ENCODE measurements around the gene KAZALD1. TPM values are rescaled to one million over a fixed set of nuclear protein-coding genes. Genes with fewer than 3 reads are reported as not detected.
A peak's percentile ranks its signal among the peaks of the same experiment; 100 is the strongest.

The KAZALD1 gene
- total RNA-seq, 3 donors from 2014 or later, result 2.8 to 4.9 (median 4.5) TPM

DNA sequence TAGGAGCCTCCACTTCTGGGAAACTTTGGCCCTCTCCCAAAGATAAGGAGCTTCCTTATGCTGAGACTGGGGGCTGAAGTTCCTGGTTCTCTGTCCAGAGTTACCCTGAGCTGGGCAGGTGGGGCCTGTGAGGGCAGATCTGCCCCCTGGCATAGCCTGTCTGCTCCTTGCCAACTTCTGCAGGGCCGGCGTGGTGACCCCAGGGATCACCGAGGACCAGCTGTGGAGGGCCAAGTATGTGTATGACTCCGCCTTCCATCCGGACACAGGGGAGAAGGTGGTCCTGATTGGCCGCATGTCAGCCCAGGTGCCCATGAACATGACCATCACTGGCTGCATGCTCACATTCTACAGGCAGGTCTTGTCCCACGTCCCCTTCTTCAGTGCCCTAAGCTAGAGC, 26.5 kb upstream of the KAZALD1 start:
- H3K36me3 ChIP-seq, result no peaks in the 10 kb centered on the region
- intact Hi-C loops (cut with DNase I; ENCODE audit: low total_unique reads), result no loop called here
- TF ChIP-seq CTCF (IDR thresholded peaks at IDR 0.05) (no peak), POLR2A (IDR thresholded peaks at IDR 0.05) (no peak), POLR2AphosphoS5 (IDR thresholded peaks at IDR 0.05) (no peak)

DNA sequence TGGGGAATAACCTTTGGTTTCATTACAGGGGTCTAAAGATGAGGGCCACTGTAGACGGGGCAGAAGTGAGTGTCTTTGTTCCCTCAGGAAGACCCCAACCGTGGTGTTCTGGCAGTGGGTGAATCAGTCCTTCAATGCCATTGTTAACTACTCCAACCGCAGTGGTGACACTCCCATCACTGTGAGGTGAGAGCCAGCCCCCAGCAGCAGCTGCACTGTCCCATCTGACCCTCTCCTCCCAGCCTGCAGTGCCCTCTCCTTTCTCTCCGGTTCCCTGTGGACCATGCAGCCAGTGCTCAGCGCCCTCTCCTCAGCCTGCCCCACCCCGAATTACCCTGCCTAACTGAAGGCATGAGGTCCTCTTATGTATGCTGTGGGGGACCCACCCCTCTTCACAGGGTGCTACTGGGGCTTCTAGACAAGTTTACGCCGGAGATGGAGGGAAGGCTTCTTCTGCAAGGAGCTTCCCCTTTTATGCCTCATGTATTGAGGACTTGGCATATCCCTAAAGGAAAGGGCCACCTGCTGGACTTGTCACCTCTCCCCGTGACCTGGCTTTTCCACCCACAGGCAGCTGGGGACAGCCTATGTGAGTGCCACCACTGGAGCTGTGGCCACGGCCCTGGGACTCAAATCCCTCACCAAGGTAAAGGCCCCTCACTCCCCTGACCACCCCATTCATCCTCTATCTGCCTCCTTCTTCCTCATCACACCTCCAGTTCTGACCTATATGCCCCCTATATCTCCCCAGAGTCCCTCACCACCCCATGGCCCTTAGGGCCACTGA, 25.7 kb upstream of the KAZALD1 start:
- TF ChIP-seq POLR2A (IDR thresholded peaks at IDR 0.05), result no peak
- TF ChIP-seq CTCF (IDR thresholded peaks at IDR 0.05), result no peak
- TF ChIP-seq POLR2AphosphoS5 (IDR thresholded peaks at IDR 0.05), result no peak
- intact Hi-C loops (cut with DNase I; ENCODE audit: low total_unique reads), result no loop called here
- Histone ChIP-seq H3K9me3 (no peaks in the 10 kb centered on the region), H3K27ac (no peak overlapping the region), H3K27me3 (no peaks in the 10 kb centered on the region), H3K36me3 (no peaks in the 10 kb centered on the region), H3K4me1 (no peaks in the 10 kb centered on the region), H3K4me3 (no peak overlapping the region)
- DNase-seq (ENCODE audit: low spot score in 2 of 2), result no peak

More for the DNA sequence above, 26.5 kb upstream of the KAZALD1 start:
- Histone ChIP-seq H3K27me3 (no peaks in the 10 kb centered on the region), H3K4me3 (no peak overlapping the region), H3K4me1 (peaks cover 5% of the 10 kb centered on the region in 2 donors), H3K27ac (no peak overlapping the region), H3K9me3 (no peaks in the 10 kb centered on the region)
- DNase-seq (ENCODE audit: low spot score in 2 of 2), result no peak

DNA sequence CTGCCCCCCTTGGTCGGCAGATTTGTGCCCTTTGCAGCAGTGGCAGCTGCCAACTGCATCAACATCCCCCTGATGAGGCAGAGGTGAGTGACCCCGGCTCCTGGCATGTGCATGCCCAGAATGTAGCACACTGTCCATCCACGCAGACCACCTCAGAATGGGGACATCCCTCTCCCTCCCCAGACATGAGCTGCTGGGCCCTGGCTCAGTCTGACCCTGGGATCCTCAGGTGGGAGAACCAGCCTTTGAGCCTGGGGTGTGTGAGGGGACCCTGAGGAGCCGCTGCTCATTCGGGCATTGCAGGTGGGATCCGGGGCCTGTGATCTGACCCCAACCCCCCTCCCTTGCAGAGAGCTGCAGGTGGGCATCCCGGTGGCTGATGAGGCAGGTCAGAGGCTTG, 25.1 kb upstream of the KAZALD1 start:
- intact Hi-C loops (cut with DNase I; ENCODE audit: low total_unique reads), result no loop called here
- no peaks in the 10 kb centered on the region for H3K36me3 ChIP-seq
- H3K9me3 ChIP-seq, result no peaks in the 10 kb centered on the region
- H3K4me1 ChIP-seq, result no peaks in the 10 kb centered on the region
- TF ChIP-seq POLR2AphosphoS5 (IDR thresholded peaks at IDR 0.05), result no peak
- no peak for TF ChIP-seq CTCF (IDR thresholded peaks at IDR 0.05)
- no peak for TF ChIP-seq POLR2A (IDR thresholded peaks at IDR 0.05)
- no peak overlapping the region for H3K27ac ChIP-seq
- no peaks in the 10 kb centered on the region for H3K27me3 ChIP-seq
- no peak for DNase-seq (ENCODE audit: low spot score in 2 of 2)
- no peak overlapping the region for H3K4me3 ChIP-seq

GRCh38 chr10:101038484-101038883, 23.3 kb upstream of the KAZALD1 start:
- no peak for TF ChIP-seq POLR2AphosphoS5 (IDR thresholded peaks at IDR 0.05)
- no peak for TF ChIP-seq CTCF (IDR thresholded peaks at IDR 0.05)
- TF ChIP-seq POLR2A (IDR thresholded peaks at IDR 0.05), result no peak
- no peaks in the 10 kb centered on the region for H3K36me3 ChIP-seq

DNA sequence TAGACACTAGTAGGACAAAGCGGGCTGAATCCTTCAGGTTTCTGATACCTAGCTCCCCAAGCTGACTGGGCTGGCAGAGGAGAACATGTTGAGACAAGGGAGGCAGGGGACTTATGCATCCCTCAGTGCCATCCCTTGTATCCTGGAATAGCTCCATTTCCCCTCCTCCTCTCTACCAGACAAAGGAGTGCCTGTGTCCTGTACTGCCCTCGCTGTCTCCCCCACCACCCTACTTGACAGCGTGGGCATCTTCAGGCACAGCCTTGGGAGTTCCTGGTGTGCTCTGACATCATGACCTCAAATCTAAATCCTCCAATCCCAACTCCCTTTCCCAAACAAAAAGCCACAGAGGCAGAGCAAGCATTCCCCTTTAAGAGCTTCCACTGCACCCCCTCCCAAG, 21.7 kb upstream of the KAZALD1 start:
- intact Hi-C loops (cut with DNase I; ENCODE audit: low total_unique reads), result loop anchor here (2.0 kb wide), 1 partner anchor 19 kb away; no protein-coding TSS in a partner anchor
- no peaks in the 10 kb centered on the region for H3K9me3 ChIP-seq
- no peaks in the 10 kb centered on the region for H3K36me3 ChIP-seq
- TF ChIP-seq CTCF (IDR thresholded peaks at IDR 0.05) (no peak), POLR2A (IDR thresholded peaks at IDR 0.05) (no peak), POLR2AphosphoS5 (IDR thresholded peaks at IDR 0.05) (no peak)
- no peaks in the 10 kb centered on the region for H3K27me3 ChIP-seq
- no peak for DNase-seq (ENCODE audit: low spot score in 2 of 2)
- peak overlapping the region in 1 of 2 donors; percentile 23 for H3K27ac ChIP-seq
- H3K4me3 ChIP-seq, result no peak overlapping the region
- H3K4me1 ChIP-seq, result peaks cover 0 to 5% of the 10 kb centered on the region in 2 donors

More at GRCh38 chr10:101038484-101038883, 23.3 kb upstream of the KAZALD1 start:
- DNase-seq (ENCODE audit: low spot score in 2 of 2), result no peak
- Histone ChIP-seq H3K9me3 (no peaks in the 10 kb centered on the region), H3K4me1 (peaks cover 0 to 1% of the 10 kb centered on the region in 2 donors), H3K4me3 (no peak overlapping the region), H3K27ac (no peak overlapping the region), H3K27me3 (no peaks in the 10 kb centered on the region)
- intact Hi-C loops (cut with DNase I; ENCODE audit: low total_unique reads), result no loop called here
